Measurements from ENCODE around the gene ANKS1A.

DNA sequence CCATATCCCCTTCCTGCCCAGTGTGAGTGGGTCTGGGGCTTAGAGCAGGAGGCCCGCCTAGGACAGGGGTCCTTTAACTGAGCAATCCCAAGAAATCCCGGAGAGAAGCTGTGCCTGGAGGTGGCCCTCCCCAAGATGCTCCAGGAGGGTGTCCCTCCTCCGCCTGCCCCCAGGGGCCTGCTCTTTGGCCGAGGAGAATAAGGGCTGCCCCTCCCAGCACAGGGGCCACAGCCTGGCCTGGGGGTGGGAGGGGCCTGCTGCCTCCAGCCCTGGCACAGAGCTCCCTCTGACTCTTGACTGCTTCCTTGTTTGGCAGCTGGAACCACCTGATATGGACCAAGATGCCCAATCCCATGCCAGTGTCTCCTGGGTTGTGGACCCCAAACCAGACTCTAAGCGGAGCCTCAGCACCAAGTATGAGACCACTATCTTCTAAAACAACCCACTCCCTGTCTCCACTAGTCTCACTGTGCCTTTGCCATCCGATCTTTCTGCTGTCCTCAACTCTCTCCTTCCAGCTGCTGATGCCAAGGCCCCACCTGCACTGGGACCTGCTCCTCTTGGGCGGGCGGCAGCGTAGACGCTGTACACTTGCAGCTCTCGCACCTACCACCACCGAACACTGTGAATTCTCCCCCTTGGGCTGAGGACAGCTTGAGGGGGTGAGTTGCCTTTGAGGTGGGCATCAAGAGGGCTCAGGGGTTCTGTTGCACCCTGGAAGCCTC, 197.7 kb downstream of the ANKS1A start:
- TF ChIP-seq, protein P1, sequence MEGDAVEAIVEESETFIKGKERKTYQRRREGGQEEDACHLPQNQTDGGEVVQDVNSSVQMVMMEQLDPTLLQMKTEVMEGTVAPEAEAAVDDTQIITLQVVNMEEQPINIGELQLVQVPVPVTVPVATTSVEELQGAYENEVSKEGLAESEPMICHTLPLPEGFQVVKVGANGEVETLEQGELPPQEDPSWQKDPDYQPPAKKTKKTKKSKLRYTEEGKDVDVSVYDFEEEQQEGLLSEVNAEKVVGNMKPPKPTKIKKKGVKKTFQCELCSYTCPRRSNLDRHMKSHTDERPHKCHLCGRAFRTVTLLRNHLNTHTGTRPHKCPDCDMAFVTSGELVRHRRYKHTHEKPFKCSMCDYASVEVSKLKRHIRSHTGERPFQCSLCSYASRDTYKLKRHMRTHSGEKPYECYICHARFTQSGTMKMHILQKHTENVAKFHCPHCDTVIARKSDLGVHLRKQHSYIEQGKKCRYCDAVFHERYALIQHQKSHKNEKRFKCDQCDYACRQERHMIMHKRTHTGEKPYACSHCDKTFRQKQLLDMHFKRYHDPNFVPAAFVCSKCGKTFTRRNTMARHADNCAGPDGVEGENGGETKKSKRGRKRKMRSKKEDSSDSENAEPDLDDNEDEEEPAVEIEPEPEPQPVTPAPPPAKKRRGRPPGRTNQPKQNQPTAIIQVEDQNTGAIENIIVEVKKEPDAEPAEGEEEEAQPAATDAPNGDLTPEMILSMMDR (conservative IDR thresholded peaks at IDR 0.05): no peak
- no peak for TF ChIP-seq ZFX (IDR thresholded peaks at IDR 0.05)

All from C4-2B (cell line).